Choroid plexus epithelial cell (primary cell): Measurements from ENCODE around the gene AP4S1.

ENCODE experiments used
- DNase-seq: peaks from one replicate; pipeline ENCODE4 v3.0.0-alpha.2; 2010; ENCODE audit warnings: low read depth
- H3K4me3 ChIP-seq: 2 replicates; pipeline ENCODE4 v1.5.1; 2011; ENCODE audit warnings: low read depth, mild to moderate bottlenecking, control low read depth, low read length, moderate library complexity
- CTCF ChIP-seq: conservative IDR thresholded peaks from 2 replicates; pipeline ENCODE4 v1.5.1; 2011; ENCODE audit warnings: low read depth, mild to moderate bottlenecking, control low read depth, inconsistent platforms, low read length, moderate library complexity

Gene AP4S1

GRCh38 chr14:31124197-31124596 lies 98.7 kb downstream of the AP4S1 start:
- no peak overlapping the region for H3K4me3 ChIP-seq
- no peak for TF ChIP-seq CTCF
- no peak for DNase-seq

GRCh38 chr14:31125231-31125630 lies 99.8 kb downstream of the AP4S1 start:
- TF ChIP-seq CTCF: no peak
- no peak for DNase-seq

GRCh38 chr14:31126680-31127079 lies 101.2 kb downstream of the AP4S1 start:
- no peak for DNase-seq
- H3K4me3 ChIP-seq: no peak overlapping the region
- no peak for TF ChIP-seq CTCF

More at GRCh38 chr14:31125231-31125630, 99.8 kb downstream of the AP4S1 start:
- H3K4me3 ChIP-seq: no peak overlapping the region

- no peak for TF ChIP-seq CTCF
- H3K4me3 ChIP-seq: no peak overlapping the region
Measured at GRCh38 chr14:31127690-31128089, 102.2 kb downstream of the AP4S1 start.

GRCh38 chr14:31128601-31129526 lies 103.4 kb downstream of the AP4S1 start:
- DNase-seq: no peak
- H3K4me3 ChIP-seq: no peak overlapping the region

More at GRCh38 chr14:31127690-31128089, 102.2 kb downstream of the AP4S1 start:
- peak; percentile 13 for DNase-seq

GRCh38 chr14:31133133-31133532 lies 107.7 kb downstream of the AP4S1 start:
- no peak for DNase-seq
- no peak for TF ChIP-seq CTCF

More at GRCh38 chr14:31128601-31129526, 103.4 kb downstream of the AP4S1 start:
- TF ChIP-seq CTCF: no peak

More at GRCh38 chr14:31133133-31133532, 107.7 kb downstream of the AP4S1 start:
- H3K4me3 ChIP-seq: no peak overlapping the region
